Measurements from ENCODE around the gene ELMO2.

ELMO2 gene

DNA sequence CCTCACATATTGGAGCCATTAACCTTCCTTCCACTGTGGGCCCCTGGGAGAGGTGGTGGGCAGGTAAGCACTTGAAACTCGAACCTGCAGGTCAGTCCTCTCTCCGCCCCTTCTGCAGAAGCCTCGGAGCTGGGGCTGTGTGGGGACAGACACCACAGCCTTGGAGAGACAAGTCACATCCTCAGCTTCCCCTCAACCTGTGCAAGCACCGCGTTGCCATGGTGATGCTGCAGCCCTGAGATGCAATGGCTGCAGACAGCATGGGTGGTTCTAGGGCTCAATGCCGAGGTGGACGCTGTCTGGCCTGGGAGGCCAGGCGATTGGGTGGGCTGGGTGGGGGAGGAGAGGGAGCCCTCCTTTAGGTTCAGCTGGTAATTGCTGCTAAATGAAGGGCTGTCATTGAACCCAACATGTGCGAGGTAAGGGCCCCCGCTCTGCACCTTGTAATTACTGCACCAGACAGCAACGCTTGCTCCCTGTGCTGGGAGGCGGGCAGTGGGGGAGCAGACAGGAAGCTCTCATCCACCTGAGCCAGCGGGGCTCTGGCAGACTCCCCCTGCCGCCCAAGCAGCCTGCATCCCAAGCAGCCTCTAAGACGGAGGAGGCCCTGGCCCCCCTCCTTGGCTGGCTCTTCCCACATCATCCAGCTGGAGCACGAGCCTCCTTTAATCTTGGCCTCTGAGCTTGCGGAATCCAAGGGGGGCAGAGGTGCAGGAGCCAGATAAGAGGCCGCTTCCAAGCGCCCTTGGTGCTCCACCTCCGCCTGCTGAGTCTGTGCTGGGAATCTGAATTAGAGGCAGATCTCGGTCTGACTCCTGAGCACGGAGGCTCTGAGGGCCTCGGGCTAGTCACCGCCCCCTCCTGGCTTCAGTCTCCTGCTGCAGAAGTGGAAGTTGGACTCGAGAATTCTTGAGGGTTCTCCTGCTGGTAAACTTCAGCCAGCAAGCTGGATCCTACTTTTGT, 58.3 kb downstream of the ELMO2 start:
- ChIA-PET POLR2A (interaction anchor here (4.4 kb wide), 1 partner anchor 16 kb away, joined by 21 read pairs; no protein-coding TSS in a partner anchor), CTCF (interaction anchor here (0.5 to 4.7 kb wide), 50 partner anchors 9 to 870 kb away, joined by 3 to 55 read pairs (median 4); no protein-coding TSS in a partner anchor)
- no peak for TF ChIP-seq SP3 (tag by site-specific recombination; IDR thresholded peaks at IDR 0.05)
- TF ChIP-seq KLF8 (tag by site-specific recombination; IDR thresholded peaks at IDR 0.05), result no peak
- TF ChIP-seq KLF7 (tag by site-specific recombination; IDR thresholded peaks at IDR 0.05; ENCODE audit: borderline replicate concordance), result no peak
- TF ChIP-seq ZIC2 (tag by site-specific recombination; IDR thresholded peaks at IDR 0.05), result peak; percentile 33; the same call in 1 of the 2 replicates
- Histone ChIP-seq H3K36me3 (ENCODE audit: control insufficient read depth in 2 of 2, insufficient read depth in 1 of 2, low read length in 2 of 2) (peaks cover 0 to 16% of the 10 kb centered on the region in 2 experiments; a peak in 1 of 3 replicates), H3K4me1 (ENCODE audit: control insufficient read depth, insufficient read depth, low read length) (no peaks in the 10 kb centered on the region), H3K4me3 (ENCODE audit: low read depth, low read length) (no peak overlapping the region), H3K9me3 (ENCODE audit: control insufficient read depth, insufficient read depth, low read depth, low read length) (no peaks in the 10 kb centered on the region), H3K27ac (ENCODE audit: extremely low read depth, low read depth, low read length) (no peak overlapping the region)

DNA sequence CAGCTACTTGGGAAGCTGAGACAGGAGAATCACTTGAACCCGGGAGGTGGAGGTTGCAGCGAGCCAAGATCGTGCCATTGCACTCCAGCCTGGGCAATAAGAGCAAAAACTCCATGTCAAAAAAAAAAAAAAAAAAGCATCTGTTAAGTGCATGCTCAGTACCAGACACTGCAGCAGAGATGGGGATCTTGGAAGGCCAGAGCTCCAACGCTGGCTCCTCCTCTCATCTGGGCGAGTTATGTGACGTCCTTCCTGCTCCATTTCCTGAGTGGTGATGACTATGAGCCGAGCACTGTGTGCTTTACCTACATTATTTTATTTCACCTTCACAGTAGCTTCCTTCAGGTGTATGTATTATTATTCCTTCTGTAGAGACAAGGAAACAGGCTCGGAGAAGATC, 59.6 kb downstream of the ELMO2 start:
- H3K27ac ChIP-seq (ENCODE audit: extremely low read depth, low read depth, low read length), result no peak overlapping the region
- H3K4me1 ChIP-seq (ENCODE audit: control insufficient read depth, insufficient read depth, low read length), result no peaks in the 10 kb centered on the region
- peaks cover 0 to 15% of the 10 kb centered on the region in 2 experiments; a peak in 1 of 3 replicates for H3K36me3 ChIP-seq (ENCODE audit: control insufficient read depth in 2 of 2, insufficient read depth in 1 of 2, low read length in 2 of 2)
- H3K9me3 ChIP-seq (ENCODE audit: control insufficient read depth, insufficient read depth, low read depth, low read length), result no peaks in the 10 kb centered on the region
- H3K4me3 ChIP-seq (ENCODE audit: low read depth, low read length), result no peak overlapping the region
- ChIA-PET CTCF (interaction anchor here (0.7 to 4.7 kb wide), 3 partner anchors 39 to 218 kb away, joined by 3 to 55 read pairs (median 6); no protein-coding TSS in a partner anchor), POLR2A (interaction anchor here (4.4 kb wide), 1 partner anchor 18 kb away, joined by 21 read pairs; no protein-coding TSS in a partner anchor)
- TF ChIP-seq ZNF239 (tag by site-specific recombination; IDR thresholded peaks at IDR 0.05) (no peak), YY2 (tag by site-specific recombination; IDR thresholded peaks at IDR 0.05) (no peak), ELK4 (IDR thresholded peaks at IDR 0.05; ENCODE audit: borderline replicate concordance, low read depth, low read length) (no peak)

- CTCF ChIA-PET, result no interaction called here
- Histone ChIP-seq H3K4me1 (ENCODE audit: control insufficient read depth, insufficient read depth, low read length) (no peaks in the 10 kb centered on the region), H3K4me3 (ENCODE audit: low read depth, low read length) (no peak overlapping the region), H3K36me3 (ENCODE audit: control insufficient read depth in 2 of 2, insufficient read depth in 1 of 2, low read length in 2 of 2) (no peaks in the 10 kb centered on the region), H3K27ac (ENCODE audit: extremely low read depth, low read depth, low read length) (no peak overlapping the region), H3K9me3 (ENCODE audit: control insufficient read depth, insufficient read depth, low read depth, low read length) (no peaks in the 10 kb centered on the region)
- POLR2A ChIA-PET, result no interaction called here
- no peak for TF ChIP-seq TCF7L2 (IDR thresholded peaks at IDR 0.05; ENCODE audit: borderline replicate concordance, low read depth, low read length)
- TF ChIP-seq ZNF266 (tag by site-specific recombination; IDR thresholded peaks at IDR 0.05; ENCODE audit: low read depth), result no peak
- TF ChIP-seq ZNF473 (tag by site-specific recombination; IDR thresholded peaks at IDR 0.05), result peak; percentile 45; the same call in 1 of the 2 replicates
- no peak for TF ChIP-seq BCL11A (tag by site-specific recombination; IDR thresholded peaks at IDR 0.05; ENCODE audit: low read depth)
- TF ChIP-seq ZNF843 (tag by site-specific recombination; IDR thresholded peaks at IDR 0.05), result no peak
- TF ChIP-seq ZNF335 (tag by site-specific recombination; conservative IDR thresholded peaks at IDR 0.05), result no peak
- no peak for TF ChIP-seq ZNF677 (tag by site-specific recombination; IDR thresholded peaks at IDR 0.05)
- no peak for TF ChIP-seq ZNF24 (tag by site-specific recombination; IDR thresholded peaks at IDR 0.05)
- no peak for TF ChIP-seq ZNF423 (tag by site-specific recombination; IDR thresholded peaks at IDR 0.05)
- TF ChIP-seq ZFHX2 (tag by site-specific recombination; conservative IDR thresholded peaks at IDR 0.05), result no peak
- no peak for TF ChIP-seq ZNF404 (tag by site-specific recombination; IDR thresholded peaks at IDR 0.05)
- TF ChIP-seq KLF16 (tag by site-specific recombination; IDR thresholded peaks at IDR 0.05), result 0 out of 2 replicates have a peak, but pooled peaks have one; percentile 40
- no peak for TF ChIP-seq ZNF548 (tag by site-specific recombination; IDR thresholded peaks at IDR 0.05)
- TF ChIP-seq, protein P1, sequence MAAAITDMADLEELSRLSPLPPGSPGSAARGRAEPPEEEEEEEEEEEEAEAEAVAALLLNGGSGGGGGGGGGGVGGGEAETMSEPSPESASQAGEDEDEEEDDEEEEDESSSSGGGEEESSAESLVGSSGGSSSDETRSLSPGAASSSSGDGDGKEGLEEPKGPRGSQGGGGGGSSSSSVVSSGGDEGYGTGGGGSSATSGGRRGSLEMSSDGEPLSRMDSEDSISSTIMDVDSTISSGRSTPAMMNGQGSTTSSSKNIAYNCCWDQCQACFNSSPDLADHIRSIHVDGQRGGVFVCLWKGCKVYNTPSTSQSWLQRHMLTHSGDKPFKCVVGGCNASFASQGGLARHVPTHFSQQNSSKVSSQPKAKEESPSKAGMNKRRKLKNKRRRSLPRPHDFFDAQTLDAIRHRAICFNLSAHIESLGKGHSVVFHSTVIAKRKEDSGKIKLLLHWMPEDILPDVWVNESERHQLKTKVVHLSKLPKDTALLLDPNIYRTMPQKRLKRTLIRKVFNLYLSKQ (tag by site-specific recombination; IDR thresholded peaks at IDR 0.05; ENCODE audit: borderline replicate concordance), result no peak
- TF ChIP-seq, protein P2, sequence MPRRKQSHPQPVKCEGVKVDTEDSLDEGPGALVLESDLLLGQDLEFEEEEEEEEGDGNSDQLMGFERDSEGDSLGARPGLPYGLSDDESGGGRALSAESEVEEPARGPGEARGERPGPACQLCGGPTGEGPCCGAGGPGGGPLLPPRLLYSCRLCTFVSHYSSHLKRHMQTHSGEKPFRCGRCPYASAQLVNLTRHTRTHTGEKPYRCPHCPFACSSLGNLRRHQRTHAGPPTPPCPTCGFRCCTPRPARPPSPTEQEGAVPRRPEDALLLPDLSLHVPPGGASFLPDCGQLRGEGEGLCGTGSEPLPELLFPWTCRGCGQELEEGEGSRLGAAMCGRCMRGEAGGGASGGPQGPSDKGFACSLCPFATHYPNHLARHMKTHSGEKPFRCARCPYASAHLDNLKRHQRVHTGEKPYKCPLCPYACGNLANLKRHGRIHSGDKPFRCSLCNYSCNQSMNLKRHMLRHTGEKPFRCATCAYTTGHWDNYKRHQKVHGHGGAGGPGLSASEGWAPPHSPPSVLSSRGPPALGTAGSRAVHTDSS (tag by site-specific recombination; IDR thresholded peaks at IDR 0.05), result no peak
- no peak for TF ChIP-seq ZIC2 (tag by site-specific recombination; IDR thresholded peaks at IDR 0.05)
- no peak for TF ChIP-seq ZNF114 (tag by site-specific recombination; IDR thresholded peaks at IDR 0.05)
- no peak for TF ChIP-seq ZNF560 (tag by site-specific recombination; IDR thresholded peaks at IDR 0.05; ENCODE audit: borderline replicate concordance)
- TF ChIP-seq ZNF623 (tag by site-specific recombination; IDR thresholded peaks at IDR 0.05), result no peak
- no peak for TF ChIP-seq ZNF660 (tag by site-specific recombination; IDR thresholded peaks at IDR 0.05)
- no peak for TF ChIP-seq ZNF174 (tag by site-specific recombination; IDR thresholded peaks at IDR 0.05)
These were observed 61.8 kb downstream of the ELMO2 start for GRCh38 chr20:46344488-46345162.

Data from HEK293 (cell line).